B cell (primary cell): ENCODE measurements around the gene KCTD2.

Experiments
- CTCF ChIP-seq: fragments of 200-600 bp; IDR thresholded peaks from one replicate; pipeline ENCODE4 v1.8.0; 2022; ENCODE audit warnings: antibody characterized with exemption, mild to moderate bottlenecking
- EZH2 ChIP-seq: IDR thresholded peaks from 2 replicates; pipeline ENCODE4 v1.6.1; 2012; ENCODE audit warnings: borderline replicate concordance, low read depth, mild to moderate bottlenecking, moderate library complexity, low read length; ENCODE audit not compliant: insufficient read depth, poor library complexity, severe bottlenecking

GRCh38 chr17:75047398-75048098, 523 bp downstream of the KCTD2 start:
- TF ChIP-seq CTCF: no peak
- TF ChIP-seq EZH2: no peak
